IPS-18c (cell line): ENCODE data around the gene NABP2.
A peak's percentile ranks its signal among the peaks of the same experiment; 100 is the strongest.
"Not testable (repeated sequence)": the region's sequence is repeated elsewhere in the genome, so short reads cannot be mapped to it uniquely, and the experiment has no call there.

ENCODE experiments used
- H3K4me3 ChIP-seq: 2 replicates; pipeline ENCODE4 v1.7.0; 2013; ENCODE audit warnings: low read depth, mild to moderate bottlenecking, low read length, moderate library complexity; ENCODE audit not compliant: insufficient read depth
- H3K9me3 ChIP-seq: one replicate; pipeline ENCODE4 v1.6.1; 2013; ENCODE audit warnings: mild to moderate bottlenecking, low read length, moderate library complexity; ENCODE audit not compliant: control insufficient read depth, insufficient read depth

Gene NABP2

DNA sequence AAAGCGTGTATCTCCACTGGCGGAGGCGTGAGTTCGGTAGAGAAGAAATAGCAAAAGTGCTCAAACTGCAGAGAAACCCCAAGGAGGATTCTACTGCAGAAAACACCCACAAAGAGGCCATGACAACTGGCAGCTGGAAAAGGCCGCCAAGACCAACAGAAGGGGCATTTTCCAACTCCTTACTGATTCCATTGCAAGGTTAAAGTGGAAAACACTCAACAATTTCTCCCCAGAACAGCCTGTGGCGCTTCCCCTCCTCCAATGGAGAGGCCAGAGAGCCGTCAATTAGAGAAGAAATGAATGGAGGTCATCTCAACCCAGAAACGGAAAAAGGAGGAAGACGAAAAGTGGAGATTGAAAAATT lies 34.7 kb downstream of the NABP2 start:
- Histone ChIP-seq H3K4me3 (peak overlapping the region; percentile 71), H3K9me3 (no peaks in the 10 kb centered on the region)

DNA sequence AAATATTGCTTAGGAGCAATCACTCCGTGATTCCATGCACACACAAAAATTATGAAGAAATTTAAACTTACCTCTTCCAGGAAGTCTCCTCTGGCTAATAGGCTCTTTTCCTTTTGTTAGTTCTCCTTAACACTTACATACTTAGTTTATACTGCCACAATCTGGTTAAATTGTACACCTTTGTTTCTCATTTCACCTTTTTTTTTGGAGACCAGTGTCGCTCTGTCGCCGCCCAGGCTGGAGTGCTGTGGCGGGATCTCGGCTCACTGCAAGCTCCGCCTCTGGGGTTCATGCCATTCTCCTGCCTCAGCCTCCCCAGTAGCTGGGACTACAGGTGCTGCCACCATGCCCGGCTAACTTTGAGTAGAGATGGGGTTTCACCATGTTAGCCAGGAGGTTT lies 36.2 kb downstream of the NABP2 start:
- no peak overlapping the region for H3K4me3 ChIP-seq
- H3K9me3 ChIP-seq: no peaks in the 10 kb centered on the region

DNA sequence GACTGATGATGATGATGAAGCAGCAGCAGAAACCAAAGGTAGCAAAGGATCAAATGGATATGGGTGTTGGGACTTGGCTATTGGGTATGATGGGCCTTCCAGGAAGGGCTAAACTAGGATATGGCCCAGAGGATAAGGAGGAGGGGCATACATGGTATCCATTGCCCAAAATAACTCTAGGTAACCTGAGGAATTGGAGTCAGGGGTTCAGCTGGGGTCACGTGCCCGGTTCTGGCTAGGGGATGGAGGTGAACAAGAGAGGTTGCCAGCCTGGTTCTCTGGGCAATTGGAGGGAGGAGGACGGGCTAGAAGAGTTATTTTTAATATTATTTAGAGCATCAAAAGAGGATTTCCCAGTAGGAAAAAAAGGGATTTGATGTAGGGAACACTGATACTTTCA lies 36.8 kb downstream of the NABP2 start:
- Histone ChIP-seq H3K9me3 (no peaks in the 10 kb centered on the region), H3K4me3 (no peak overlapping the region)

DNA sequence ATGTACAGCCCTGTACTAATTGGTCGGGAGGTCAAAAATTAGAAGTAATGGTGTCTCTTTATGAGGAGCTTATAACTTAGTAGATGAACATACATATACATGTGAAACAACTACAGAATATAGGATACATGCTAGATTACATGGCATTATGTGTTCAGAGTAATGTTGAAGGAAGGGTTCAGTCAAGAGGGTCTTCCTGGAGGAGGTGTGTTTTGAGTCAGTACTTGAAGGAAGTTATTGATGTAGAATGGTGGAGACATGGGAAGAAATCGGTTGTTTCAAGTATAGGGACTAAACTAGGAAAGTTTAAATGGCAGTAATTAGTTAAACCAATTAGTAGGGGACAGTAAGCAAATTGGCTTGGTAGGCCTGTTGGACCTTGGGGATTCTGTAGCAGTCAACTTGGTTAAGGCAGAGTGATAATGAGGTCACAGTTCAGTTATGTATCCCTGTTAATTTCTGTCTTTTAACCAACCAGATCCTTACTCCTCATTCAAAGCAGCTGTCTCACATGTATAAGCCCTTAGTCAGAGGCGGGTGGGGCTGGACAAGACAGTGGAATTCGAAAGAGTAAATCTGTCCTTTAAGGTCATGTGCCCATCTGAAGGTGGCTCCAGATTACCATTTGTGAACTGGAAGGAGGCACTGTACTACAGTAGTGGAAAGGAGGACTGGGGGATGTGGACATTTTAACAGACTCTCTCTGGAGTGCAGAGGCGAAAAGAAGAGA lies 37.5 kb downstream of the NABP2 start:
- Histone ChIP-seq H3K9me3 (no peaks in the 10 kb centered on the region), H3K4me3 (no peak overlapping the region)

DNA sequence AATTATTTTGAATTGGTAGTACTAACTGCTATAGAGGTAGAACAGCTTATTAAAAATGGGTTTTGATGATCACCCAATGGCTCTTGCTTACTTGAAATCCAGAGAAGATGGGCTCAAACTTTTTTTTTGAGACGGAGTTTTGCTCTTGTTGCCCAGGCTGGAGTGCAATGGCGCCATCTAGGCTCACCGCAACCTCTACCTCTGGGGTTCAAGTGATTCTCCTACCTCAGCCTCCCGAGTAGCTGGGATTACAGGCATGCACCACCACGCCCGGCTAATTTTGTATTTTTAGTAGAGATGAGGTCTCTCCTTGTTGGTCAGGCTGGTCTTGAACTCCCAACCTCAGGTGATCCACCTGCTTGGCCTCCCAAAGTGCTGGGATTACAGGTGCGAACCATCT lies 38.8 kb downstream of the NABP2 start:
- not testable (repeated sequence) for H3K4me3 ChIP-seq, H3K9me3 ChIP-seq

DNA sequence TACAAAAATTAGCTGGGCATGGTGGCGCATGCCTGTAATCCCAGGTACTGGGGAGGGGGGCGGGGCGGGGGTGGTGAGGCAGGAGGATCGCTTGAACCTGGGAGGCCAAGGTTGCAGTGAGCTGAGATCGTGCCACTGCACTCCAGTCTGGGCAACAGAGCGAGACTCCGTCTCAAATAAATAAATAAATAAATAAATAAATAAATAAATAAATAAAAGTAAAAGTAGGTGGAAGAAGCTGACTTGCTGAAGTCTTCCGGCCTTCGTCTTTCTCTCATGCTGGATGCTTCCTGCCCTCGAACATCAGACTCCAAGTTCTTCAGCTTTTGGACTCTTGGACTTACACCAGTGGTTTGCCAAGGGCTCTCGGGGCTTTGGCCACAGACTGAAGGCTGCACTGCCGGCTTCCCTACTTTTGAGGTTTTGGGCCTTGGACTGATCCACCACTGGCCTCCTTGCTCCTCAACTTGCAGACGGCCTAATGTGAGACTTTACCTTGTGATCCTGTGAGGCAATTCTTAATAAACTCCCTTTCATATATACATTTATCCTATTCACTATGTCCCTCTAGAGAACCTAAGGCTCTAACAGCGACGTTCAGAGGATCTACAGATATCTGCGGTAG lies 42.0 kb downstream of the NABP2 start:
- H3K4me3 ChIP-seq: peak overlapping the region; percentile 97
- H3K9me3 ChIP-seq: not testable (repeated sequence)

DNA sequence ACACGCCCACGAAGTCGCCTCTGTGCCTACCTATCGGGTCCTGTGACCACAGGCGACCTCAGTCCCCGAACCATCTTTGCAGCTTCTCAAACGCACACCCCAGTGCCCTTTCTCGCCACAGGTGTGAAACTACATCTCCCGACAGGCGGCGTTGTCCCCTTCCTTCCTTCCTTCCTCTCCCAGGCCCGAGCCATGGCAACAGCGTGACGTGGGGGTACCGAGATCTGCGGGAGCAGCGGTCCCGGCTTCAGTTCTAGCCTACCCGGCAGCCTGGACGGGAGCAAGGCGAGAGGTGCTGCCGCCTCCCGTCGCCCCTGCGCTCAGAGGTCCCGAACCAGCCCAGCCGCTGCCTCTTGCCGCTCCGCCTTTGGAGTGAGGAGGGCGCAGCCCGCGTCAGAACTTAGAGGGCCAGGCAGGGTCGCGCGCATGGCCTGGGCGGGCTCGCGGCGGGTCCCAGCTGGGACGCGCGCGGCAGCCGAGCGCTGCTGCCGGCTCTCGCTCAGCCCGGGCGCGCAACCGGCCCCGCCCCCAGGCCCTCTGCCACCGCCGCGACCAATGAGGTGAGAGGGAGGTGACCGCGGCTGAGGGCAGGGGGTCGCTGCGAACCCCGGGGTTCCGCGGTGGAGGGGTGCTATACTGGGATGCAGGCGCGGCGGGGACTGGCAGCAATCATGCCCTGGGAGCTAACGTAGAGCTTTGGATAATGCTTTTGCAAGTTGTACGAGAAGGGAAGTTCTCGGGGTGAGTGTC lies 42.7 kb downstream of the NABP2 start, which contains the start of gene COQ10A:
TSS of gene COQ10A (plus strand) at position 250 of the 750 bp plus-strand sequence. CDS start at position 427, 177 bp downstream.
- H3K9me3 ChIP-seq: no peaks in the 10 kb centered on the region
- peak within 1 kb of the TSS; percentile 97 for H3K4me3 ChIP-seq

DNA sequence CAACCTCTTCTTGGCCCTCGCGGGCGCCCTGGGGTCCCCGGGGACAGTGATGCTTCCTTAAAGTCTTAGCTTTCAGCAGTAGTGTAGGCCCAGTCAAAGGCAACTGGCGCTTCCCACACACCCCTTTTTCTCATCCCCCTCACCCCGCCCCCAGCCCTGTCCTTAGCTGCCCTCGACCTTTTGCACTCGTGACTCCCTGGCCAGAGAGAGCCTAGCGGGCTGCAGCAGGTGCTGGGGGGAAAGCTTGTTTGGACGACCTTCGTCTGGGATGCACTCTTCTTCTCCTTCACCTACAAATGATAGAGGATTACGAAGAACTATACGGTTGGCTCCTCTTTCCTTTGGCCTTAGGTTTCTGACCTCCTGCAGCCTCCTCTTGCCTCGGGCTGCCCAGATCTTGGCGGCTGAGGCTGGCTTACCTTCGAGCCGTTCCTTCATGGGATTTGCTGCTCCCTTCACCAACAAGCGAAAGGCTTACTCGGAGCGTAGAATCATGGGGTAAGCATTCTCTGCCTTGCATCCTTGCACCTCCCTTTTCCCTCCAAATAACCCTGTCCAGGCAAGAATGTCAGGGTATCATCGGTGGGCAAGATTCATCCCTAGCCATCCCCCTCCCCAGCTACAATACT lies 43.4 kb downstream of the NABP2 start:
- H3K9me3 ChIP-seq: no peaks in the 10 kb centered on the region

DNA sequence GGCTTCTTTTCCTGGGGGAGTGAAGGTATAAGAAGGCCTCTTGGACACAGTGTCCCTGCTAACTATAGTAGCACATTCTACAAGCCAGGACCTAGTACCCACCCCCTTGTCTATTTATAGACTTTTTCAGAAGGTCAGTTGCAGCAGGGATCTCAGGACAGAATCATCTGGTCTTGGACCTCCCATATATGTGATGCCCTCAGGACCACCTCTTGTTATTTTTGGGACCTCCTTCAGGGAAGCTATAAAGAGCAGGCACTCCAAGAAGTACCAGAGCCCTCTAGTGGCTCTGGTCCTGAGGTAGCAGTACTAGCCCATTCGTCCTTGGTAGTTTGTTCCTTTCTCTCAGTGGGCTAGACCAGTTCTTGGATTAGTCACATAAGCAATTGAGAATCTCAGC lies 46.9 kb downstream of the NABP2 start:
- H3K4me3 ChIP-seq: no peak overlapping the region
- H3K9me3 ChIP-seq: no peaks in the 10 kb centered on the region

More for the DNA sequence above, 43.4 kb downstream of the NABP2 start:
- peak overlapping the region; percentile 97 for H3K4me3 ChIP-seq

DNA sequence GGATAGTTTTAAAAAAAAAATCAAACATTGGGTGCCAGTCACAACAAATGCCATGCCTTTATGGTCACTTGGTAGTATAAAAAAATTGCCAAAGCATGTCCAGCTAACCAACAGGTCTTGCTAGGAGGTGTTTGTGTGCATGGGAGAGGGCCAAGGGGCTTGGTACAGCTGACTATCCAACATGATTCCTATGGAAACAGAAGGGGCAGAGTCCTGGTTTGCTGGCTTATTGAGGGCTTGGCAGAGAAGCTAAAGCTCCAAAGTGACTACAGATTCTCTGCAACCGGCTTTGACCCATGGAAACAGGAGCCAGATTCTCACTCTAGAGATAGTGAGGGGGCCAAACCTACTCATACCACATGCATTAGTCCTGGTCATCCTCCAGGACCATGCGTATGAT lies 48.3 kb downstream of the NABP2 start:
- H3K4me3 ChIP-seq, H3K9me3 ChIP-seq: not testable (repeated sequence)

DNA sequence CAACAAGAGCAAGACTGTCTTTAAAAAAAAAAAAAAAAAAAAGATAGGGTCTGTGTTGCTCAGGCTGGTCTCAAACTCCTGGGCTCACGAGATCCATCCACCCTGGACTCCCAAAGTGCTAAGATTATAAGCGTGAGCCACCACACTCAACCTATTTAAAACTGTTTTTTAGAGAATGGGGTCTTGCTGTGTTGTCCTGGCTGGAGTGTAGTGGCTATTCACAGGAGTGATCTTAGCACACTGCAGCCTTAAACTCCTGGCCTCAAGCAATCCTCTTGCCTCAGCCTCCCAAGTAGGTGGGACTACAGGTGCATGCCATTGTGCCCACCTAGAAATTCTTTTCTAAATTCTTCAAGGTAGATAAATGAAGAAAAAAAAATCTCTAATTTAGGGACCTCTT lies 50.2 kb downstream of the NABP2 start:
- H3K4me3 ChIP-seq: no peak overlapping the region
- H3K9me3 ChIP-seq: no peaks in the 10 kb centered on the region

DNA sequence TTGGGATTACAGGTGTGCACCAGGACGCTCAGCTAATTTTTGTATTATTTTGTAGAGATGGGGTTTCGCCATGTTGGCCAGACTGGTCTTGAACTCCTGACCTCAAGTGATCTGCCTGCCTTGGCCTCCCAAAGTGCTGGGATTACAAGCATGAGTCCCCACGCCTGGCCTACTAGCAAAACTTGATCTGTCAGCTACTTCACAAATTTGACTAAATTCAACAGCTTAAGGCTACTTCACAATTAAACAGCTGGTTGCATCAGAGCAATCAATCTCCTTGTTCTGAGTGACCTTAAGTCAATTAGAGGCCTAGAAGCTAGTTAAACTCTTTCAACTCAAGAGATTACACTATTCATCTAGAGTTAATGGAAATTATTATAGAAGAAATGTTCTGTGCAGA lies 54.8 kb downstream of the NABP2 start:
- Histone ChIP-seq H3K9me3 (no peaks in the 10 kb centered on the region), H3K4me3 (no peak overlapping the region)
